T-helper 9 cell (primary cell): ENCODE results near the gene KCNJ16.

Experiments used
- DNase-seq: peaks from one replicate; pipeline ENCODE4 v3.0.0-alpha.2; 2020

KCNJ16 gene

DNA sequence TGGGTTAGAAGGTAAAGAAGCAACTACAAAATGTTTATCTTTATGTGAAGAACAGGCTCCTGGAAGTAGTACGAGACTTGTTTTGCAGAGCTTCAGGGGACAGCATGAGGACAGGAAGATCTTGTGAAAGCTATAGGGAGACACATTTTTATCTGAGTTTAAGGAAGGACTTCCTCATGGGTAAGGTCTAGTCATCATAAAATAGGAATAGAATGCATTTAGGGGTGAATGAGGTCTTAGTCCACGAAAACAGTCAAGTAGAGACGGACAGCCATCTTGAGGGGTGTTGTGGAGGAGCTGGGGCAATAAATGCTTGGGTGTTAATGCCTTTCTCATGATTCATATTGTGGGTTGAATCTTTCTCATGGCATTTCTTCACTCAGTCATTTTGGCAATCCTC is 24.3 kb downstream of the KCNJ16 start:
- DNase-seq: no peak

DNA sequence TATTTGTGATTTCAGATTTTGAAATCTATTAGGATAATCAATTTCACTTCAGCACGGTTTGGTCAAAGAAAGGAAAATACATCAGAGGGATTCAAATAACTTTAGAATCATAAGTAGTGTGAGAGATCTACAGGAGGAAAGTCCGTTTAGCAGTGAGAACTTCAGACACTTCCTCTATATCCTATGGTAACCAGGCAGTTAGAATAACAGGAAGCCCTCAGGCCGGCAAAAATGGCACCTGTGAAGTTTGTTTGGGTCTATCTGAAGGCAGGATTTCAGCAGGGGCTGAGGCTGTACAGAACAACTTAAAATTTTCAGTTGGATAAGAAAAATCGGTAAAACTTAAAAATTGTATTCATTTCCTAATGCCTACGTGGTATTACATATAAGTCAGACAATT is 24.9 kb downstream of the KCNJ16 start:
- no peak for DNase-seq

GRCh38 chr17:70100983-70101382 is 26.0 kb downstream of the KCNJ16 start:
- DNase-seq: no peak

DNA sequence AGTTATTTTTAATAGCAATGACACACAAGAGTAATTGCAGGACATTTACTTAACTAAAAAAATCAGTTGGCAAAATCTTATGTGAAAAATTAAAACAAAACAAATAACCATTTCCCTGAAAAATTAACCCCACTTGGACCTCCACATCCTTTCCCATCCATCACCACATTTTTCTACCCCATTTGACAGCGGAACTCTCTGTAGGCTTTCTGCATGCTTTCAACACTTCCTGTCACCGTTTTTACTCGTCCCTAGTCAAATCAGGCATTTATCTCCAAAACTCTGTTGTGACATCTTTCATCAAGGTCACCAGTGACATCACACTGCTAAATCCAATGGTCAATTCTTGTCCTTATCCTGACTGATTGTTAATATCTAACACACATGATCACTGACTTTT is 27.5 kb downstream of the KCNJ16 start:
- DNase-seq: no peak

DNA sequence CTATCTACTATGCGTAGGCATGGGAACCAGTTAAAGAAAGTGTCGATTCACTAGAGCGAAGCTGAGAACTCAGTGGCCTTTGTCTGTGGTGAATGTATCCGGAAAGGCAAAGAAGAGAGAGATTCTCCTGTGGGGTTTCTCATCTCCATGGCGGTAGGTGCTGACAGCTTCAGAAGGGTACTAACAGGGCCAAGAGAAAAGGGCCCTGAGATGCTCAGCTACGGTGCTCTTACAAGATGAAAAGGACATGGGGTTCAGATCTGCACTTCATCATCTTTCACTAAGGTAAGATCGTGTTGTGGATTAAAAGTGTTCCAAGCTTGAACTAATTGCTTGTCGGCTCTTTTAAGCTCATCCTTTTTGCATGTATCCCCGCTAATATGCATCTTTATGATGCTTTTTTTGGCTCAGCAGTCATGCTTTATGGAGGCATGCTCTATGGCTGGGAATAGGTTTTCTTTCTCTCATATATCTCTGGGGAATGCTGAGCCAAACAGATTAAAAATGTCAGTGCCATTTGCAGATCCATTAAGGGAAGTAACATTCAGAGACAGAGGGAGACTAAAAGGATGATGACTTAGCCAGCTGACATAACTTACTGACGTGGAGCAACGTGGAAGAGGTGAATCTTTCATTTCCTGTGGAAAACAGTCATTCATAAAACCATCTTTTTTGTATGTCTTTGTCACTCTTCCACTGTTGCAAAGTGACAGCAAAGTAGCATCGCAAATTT is 29.9 kb downstream of the KCNJ16 start:
- no peak for DNase-seq

GRCh38 chr17:70105641-70106040 is 30.6 kb downstream of the KCNJ16 start:
- no peak for DNase-seq

DNA sequence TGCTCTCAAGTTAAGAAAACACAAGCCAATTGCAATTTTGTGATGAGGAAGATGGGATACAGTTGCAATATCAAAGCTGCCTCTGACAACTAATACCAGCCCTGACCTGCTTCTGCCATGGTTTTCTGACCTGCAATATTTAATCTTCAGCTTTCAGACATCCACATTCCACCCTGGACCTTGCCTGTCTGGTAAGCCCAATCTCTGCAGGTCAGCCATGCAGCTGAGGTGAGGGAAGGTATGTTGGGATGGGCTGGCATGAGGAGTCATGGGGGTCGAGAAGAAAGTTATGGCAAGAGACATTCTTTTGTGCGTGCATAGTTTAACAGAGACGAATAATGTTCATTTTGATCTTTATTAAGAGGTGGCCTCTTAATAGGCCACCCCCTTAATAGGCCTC is 31.5 kb downstream of the KCNJ16 start:
- no peak for DNase-seq

GRCh38 chr17:70107441-70107840 is 32.4 kb downstream of the KCNJ16 start:
- DNase-seq: no peak

DNA sequence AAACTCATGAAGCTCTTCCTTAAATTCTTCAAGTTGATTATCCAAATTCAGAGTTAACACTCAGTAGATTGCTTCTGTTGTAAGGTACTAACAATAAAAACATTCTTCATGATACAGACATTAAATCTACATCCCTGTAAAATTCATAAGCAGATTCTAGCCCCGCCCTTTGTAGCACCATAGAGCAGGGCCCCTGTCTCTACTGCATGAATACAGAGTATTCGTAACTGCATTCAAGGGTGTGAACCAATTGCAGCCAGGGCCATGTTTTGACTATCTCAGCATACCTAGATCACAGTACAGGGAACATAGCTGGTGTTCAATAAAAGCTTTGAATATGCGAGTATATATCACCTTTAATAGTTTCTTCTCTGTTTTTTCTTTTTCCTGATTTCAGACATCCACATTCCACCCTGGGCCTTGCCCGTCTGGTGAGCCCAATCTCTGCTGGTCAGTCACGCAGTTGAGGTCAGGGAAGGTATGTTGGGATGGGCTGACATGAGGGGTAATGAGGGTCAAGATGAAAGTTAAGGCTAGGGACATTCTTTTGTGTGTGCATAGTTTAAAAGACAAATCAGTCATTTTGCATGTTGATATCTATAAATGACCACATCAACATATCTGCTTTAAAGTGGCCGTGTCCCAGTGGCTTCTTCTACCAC is 33.0 kb downstream of the KCNJ16 start:
- DNase-seq: no peak

DNA sequence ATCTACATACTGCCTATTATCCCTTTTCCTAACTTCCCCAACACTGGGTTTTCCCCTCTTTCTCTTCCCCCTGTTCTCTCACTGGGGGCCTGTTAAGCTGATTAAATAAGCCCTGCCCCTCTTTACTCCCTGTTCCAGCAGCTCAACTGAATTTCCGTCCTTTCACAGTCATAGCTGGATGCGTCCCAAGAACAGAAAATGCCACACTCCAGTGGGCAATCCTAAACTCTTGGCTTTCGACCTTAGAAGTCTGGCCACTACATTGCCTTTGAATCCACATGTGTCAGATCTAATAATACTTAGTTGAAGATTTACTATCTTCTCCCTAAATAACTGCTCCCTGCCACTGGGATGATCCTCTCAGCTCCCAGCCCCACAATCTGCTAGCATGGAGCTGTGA is 34.5 kb downstream of the KCNJ16 start:
- no peak for DNase-seq

DNA sequence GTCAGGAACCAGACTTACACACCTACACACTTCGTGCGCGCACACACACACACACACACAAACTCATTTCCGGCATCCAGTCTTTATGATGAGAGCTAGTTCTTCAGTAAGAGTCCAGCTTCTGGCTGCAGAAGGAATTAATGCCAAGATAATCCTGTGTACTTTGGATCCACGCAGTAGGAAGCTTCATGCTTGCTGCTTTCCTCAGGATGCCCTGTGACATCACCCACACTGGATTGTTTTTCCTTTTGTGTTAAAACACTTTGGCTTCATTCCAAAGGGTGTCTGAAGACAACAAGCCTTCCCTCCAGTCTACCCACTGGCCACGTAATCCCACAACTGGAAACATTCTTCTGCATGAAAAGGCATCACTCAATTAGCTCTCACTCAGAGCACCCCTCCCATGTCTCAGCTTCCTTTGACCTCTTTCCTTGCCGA is 35.4 kb downstream of the KCNJ16 start:
- DNase-seq: no peak

DNA sequence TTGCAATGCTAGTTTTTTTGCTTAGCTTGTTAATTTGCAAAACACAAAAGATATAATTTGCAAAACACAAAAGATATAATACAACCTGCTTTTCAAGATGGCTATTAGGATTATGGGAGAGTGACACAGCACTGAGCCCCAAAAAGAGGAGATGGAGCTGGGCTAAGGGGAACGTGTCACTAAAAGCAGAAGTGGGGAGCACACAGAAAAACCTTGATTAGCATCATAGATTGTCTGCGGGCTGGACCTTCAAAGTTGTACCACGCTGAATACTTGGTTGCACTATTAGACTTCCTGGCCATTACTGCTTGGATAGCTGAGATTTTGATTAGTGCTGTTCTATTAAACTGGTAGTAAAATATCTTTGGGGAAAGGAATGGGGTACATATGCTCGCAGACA is 36.2 kb downstream of the KCNJ16 start:
- no peak for DNase-seq

DNA sequence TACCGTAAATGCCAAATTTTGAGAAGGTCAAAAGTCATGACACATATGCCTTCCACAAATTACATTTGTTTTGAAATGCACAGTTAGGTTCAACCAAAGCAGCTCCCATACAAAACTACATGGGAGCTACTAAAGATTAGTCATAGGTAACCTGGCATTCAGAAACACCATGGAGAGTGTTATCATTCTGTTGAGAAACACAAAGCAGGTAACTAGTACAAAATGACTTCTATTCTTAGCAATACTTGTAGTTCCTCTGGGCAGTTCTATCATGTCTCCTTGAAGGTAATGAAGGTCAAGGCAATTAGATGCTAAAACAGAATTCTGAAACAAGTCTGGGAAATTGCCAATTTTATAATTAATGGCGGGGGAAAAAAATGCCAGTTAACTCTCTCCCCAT is 39.4 kb downstream of the KCNJ16 start:
- DNase-seq: no peak

DNA sequence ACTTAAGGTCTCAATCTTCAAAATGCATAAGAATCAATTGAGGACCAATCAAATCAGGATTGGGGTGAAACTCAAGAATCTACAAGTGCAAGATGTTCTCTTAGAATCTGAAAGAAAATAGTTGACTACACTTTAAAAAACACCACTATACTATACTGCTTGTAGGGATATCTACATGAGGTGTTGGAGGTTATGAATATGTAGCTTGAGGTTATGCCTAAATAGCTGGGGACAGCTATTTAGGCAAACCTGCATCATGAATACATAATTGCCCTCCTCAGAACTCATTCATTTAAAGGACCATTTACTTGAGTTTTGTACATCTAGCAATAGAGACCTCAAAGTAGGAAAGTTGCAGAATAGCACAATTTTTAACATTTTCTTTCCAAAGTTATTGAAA is 40.1 kb downstream of the KCNJ16 start:
- no peak for DNase-seq

GRCh38 chr17:70116919-70117318 is 41.9 kb downstream of the KCNJ16 start:
- no peak for DNase-seq

DNA sequence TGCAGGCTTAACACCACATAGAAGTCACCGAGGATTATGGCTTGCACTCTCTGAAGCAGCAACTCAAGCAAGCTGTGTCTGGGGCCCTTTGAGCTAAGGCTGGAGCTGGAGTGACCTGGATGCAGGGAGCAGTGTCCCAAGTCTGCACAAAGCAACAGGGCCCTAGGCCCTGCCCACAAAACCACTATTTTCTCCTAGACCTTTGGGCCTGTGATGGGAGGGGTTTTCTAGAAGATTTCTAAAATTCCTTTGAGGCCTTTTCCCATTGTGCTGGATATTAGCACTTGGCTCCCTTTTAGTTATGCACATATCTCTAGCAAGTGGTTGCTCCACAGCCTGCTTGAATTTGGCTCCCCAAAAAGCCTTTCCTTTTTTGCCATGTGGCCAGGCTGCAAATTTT is 44.5 kb downstream of the KCNJ16 start:
- DNase-seq: no peak

DNA sequence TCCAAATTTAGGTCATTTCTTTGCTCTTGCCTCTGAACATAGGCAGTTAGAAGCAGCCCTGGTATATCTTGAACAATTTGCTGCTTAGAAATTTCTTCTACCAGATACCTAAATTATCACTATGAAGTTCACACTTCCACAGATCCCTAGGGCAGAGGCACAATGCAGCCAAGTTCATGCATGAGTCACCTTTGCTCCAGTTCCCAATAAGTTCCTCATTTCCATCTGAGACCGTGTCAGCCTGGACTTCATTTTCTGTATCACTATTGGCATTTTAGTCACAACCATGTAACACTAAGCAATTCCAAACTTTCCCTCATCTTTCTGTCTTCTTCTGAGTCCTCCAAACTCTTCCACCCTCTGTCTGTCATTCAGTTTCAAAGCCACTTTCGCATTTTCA is 45.0 kb downstream of the KCNJ16 start:
- DNase-seq: no peak

GRCh38 chr17:70120425-70120824 is 45.4 kb downstream of the KCNJ16 start:
- DNase-seq: no peak

DNA sequence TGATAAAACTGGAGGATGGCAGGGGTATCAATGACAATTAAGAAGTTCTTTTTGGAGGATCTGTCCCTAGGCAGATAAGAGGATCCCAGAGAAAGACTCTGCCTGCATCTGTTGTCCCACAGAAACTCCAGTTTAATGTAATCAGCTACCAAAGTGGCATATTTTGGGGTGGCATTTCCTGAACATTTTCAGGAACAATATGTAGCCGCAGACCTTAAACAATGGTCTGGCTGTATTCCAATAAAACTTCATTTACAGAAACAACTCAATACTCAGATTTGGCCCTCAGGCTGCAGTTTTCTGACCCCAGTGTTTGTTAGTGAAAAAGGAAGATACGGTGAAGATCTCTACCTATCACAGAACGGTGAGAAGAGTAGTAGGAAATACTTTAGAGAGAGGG is 46.1 kb downstream of the KCNJ16 start:
- no peak for DNase-seq

DNA sequence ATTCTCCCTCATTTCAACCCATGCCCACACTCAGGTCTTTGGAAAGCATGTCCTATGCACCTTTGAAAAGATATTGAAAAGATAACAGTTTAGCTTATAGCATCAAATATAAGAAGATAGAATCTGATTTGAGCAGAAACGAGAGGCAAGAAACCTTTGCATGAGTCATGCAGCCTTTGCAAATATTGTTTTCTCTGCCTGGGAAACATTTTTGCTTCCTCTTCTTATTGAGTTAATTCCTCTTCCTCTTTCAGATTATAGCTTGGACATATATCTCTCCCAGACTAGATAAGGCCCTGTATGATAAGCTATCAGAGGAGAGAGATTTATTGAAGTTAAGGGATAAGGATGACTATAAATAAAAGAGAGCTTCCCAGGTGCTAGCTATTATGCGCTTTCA is 48.2 kb downstream of the KCNJ16 start:
- DNase-seq: no peak

GRCh38 chr17:70124723-70125122 is 49.7 kb downstream of the KCNJ16 start:
- no peak for DNase-seq

DNA sequence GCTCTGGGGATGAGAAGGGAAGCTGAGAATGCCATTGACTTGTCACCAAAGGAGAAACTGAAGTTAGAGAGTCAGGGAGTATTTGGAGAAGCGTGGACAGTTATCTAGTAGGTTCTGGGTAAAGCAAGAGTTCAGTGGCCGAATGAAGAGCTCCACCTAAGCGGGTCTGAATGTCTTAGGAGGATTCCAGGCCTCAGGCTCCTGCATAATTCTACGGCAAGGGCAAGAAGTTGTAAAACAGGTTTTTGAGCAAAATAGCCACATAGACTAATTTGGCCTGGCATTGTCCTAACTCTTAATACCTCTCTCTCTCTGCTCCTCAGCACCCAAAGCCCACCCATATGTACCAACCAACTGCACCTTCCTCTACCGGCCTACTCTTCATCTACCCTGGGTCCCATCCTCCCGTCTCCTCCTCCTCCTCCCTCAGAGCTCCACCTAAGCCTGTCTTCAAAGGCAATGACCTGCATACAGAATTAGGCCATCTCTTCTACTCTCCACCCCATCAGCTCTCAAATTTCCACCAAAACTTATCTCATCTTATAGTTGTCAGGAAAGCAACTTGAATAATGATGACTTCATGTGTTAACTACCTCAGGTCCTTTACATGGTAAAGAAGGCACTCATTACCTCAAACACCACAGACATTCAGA is 52.3 kb downstream of the KCNJ16 start:
- DNase-seq: no peak

DNA sequence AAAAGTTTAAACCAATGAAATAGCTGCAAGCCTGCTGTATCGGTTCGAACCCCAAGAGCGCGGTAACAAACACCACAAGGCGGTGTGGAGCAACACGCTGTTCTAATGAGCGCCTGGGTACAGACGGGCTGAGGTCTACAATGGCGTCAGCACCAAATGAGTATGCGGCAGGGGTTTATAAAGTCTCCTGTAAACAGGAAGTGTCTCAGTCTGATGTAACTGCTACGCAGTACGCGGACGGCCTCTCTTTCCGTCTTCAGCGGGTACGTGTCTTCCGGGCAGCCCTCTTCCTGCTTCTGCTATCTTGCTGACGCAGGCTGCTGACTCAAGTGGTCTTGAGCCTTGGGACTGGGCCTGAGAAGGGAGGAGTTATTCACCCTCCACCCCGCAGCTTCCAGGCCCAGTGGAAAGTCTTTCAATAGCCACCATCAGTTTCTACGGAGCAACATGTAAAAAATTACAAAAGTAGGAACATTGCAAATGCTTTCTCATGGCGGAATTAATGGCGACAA is 53.8 kb downstream of the KCNJ16 start:
- no peak for DNase-seq

DNA sequence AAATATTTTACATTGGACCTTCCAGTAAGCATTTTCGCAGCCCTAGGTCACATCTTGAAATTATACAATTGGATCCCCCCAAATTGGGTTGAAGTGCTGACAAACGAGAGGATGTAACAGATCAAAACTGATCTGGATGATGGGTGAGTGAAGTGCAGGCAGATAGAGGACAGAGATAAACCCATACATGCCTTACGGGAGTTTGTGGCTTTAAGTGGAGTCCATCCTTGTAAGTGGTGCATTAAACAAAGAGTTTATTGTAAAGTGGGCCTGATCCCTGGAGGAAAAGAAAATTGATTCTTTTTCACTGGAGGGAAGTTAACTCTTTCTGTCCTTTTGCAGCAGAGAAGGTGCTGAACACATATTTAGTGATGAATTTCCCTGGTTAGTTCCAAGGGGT is 55.3 kb downstream of the KCNJ16 start:
- DNase-seq: no peak
